ENCODE measurements around the gene SYTL3.

SYTL3 gene

GRCh38 chr6:158803733-158804143 is 153.9 kb downstream of the SYTL3 start:
- DNase-seq (ENCODE audit: low spot score): no peak
- H3K27ac ChIP-seq: peak overlapping the region in 1 of 2 donors; percentile 3

GRCh38 chr6:158804207-158804606 is 154.4 kb downstream of the SYTL3 start:
- no peak overlapping the region for H3K4me3 ChIP-seq
- TF ChIP-seq CTCF (IDR thresholded peaks at IDR 0.05): no peak
- H3K27ac ChIP-seq: peak overlapping the region in 1 of 2 donors; percentile 3
- DNase-seq (ENCODE audit: low spot score): no peak

More at GRCh38 chr6:158803733-158804143, 153.9 kb downstream of the SYTL3 start:
- H3K4me3 ChIP-seq: peak overlapping the region; percentile 25
- TF ChIP-seq CTCF (IDR thresholded peaks at IDR 0.05): no peak

DNA sequence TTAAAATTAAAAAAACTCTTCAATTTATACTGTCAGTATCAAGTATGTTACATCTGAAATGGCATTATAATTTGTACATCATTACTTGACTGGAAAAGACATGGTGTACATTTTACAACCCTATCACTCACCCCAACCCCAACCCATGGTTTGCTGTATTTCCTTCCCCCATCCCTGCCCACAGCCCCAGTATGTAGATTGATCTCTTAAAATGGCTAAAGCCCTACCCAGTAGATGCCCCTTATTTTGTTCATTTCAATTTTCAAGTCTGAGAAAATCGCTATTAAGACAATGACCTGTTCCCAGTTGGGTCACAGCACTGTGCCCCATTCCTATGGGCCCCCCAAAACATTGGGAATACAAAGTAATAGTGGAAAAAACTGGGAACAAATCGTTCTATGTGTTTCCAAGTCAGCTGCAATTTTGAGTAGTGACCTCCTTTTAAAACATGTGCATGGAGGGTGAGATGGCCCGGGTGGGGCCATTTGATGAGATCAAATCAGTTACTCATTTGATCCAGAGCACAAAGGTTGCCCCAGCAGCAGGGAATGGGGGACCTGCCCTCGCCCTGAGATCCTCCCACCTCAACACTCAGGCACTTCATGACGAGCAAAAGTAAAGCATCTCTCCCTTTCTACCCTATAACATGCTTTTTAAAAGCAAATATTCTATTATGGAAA is 156.0 kb downstream of the SYTL3 start:
- H3K27ac ChIP-seq: no peak overlapping the region
- no peak for TF ChIP-seq CTCF (IDR thresholded peaks at IDR 0.05)
- no peak overlapping the region for H3K4me3 ChIP-seq
- no peak for DNase-seq (ENCODE audit: low spot score)

DNA sequence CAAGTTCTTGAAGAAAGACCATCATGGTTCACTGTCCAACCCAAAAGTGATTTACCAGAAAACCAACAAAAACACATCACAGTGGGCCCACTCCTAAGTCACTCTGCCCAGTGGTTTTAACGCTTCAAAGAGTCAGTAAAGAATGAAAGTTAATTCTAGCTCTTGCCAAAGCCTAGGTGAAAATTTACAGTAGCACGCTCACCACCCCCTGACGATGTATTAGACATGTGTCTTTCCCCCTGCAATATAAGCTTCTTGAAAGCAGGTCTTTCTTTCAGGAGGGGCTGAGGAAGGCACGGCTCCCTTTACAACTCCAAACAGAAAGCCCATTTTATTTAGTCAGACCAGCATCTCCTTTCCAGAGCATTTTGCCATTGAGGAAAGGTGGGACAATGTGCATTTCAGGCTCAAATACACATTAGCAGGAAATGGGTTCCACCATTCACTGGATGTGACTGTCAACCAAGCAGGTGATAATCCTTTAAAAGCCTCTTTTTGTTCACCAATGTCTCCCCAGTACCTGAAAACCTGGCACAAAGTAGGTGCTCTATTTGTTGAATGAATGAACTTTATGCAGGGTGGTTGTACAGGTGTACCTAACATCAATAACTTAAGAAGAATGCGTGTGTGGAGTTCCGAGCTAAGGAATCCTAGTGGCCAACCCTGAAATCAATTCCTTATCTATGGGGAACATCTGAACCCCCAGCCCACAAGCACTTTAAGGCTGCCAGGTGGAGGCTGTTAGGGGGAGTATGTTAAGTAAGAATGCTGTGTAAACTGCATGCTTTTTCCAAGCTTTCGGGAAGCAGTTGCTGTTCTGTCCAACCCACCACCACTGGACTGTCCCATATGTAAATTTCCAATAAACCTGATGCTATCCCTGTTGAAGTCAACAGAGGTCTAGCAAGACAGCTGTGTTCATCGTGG is 157.9 kb downstream of the SYTL3 start:
- no peak for TF ChIP-seq CTCF (IDR thresholded peaks at IDR 0.05)
- H3K4me3 ChIP-seq: no peak overlapping the region

GRCh38 chr6:158808442-158808833 is 158.6 kb downstream of the SYTL3 start:
- H3K27ac ChIP-seq: no peak overlapping the region
- TF ChIP-seq CTCF (IDR thresholded peaks at IDR 0.05): no peak
- no peak overlapping the region for H3K4me3 ChIP-seq
- DNase-seq (ENCODE audit: low spot score): no peak

More for the DNA sequence above, 157.9 kb downstream of the SYTL3 start:
- DNase-seq (ENCODE audit: low spot score): no peak
- no peak overlapping the region for H3K27ac ChIP-seq

DNA sequence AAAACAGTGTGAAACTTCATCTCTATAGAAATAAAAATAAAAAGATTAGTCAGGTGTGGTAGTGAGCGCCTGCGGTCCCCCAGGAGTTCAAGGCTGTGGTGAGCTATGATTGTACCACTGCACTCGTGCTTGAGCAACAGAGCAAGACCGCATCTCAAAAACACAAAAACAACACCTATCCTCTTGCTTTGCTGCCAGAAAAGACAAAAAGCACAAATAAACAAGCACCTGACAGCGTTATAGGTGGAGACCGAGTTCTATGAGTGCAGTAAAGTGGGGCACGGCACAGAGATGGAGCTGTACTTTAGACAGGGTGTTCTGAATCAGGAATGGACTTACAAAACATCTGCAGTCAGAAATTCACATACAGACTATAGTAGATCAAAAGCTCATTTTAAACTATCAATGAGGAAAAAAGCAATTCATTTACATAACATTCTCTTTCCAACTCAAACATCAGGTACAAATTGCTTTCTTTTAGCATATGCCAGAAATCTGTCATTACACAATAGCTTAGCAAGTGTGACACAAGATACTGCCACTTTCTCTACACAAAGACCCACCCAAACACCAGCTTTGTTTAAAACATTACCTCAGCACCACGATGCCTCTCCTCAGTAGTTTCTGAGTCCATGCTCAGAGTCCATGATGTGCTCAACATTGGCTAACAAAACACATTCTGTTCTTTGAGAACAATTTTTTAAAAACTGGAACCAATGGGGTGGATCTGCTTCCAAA is 159.3 kb downstream of the SYTL3 start:
- H3K4me3 ChIP-seq: no peak overlapping the region
- no peak overlapping the region for H3K27ac ChIP-seq
- DNase-seq (ENCODE audit: low spot score): no peak
- TF ChIP-seq CTCF (IDR thresholded peaks at IDR 0.05): no peak

All from coronary artery (tissue), 2 donors.